PC-9 (cell line): ENCODE data around the gene FKBP7. TPM values are rescaled to one million over a fixed set of nuclear protein-coding genes. Genes with fewer than 3 reads are reported as not detected.

Source experiments
- total RNA-seq: library from RNA; stranded (reverse); gene quantifications from 2 replicates; pipeline ENCODE4 v1.2.3, GENCODE V29; 2021

FKBP7 gene
- total RNA-seq, 1 experiment from 2014 or later = 6.1 TPM

Other genes starting within 250 kb of the FKBP7 start
- gene PRKRA, start 27.4 kb downstream of the FKBP7 start, total RNA-seq = 87.0 and 93.3 TPM in 2 replicates
- gene PJVK, start 27.2 kb downstream of the FKBP7 start, total RNA-seq = 14.6 and 16.9 TPM in 2 replicates
- gene PLEKHA3, start 1.9 kb upstream of the FKBP7 start, total RNA-seq = 35.7 and 50.3 TPM in 2 replicates